ENCODE results near the gene RBPMS2.

DNA sequence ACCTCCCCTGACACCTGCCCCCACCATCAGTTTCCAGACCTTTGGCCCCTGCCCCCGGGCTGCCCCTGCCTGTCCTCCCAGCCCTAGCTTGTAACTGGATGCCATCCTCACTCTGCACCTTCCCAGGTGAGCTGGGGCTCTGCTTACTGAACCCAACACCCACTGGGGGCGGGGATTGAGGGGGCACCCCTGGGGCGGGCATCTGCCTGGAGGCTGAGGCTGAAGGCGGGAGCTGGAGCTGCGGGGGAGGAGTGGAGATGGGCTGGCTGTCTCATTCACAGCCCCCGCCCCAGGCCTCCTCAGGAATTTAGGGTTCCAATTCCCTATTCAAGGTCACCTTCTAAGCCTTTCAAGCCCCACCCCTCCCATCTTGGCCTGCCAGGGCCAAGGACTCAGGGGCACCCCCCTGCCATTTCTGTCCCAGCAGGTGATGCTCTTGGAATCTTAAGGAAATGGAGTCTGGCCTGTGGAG, 32.4 kb upstream of the RBPMS2 start:
- TF ChIP-seq CTCF (IDR thresholded peaks at IDR 0.05) (no peak), ZFX (IDR thresholded peaks at IDR 0.05; ENCODE audit: borderline replicate concordance) (no peak)

All from 22Rv1 (cell line).